Thyroid gland (tissue), 4 donors: Measurements from ENCODE around the gene PYGM.

ENCODE experiments used
- POLR2A ChIP-seq, 2 donors: fragments of 450-650 bp; IDR thresholded peaks; one replicate each; pipeline ENCODE4 v1.6.1; 2017; ENCODE audit warnings: antibody characterized with exemption in 2 of 2, mild to moderate bottlenecking in 2 of 2, moderate library complexity in 1 of 2
- TF ChIP-seq, protein P1 (sequence below), 6 experiments: fragments of 200-600 bp in 3 of 6; fragments of 450-650 bp in 3 of 6; sonication (generic) in 3 of 6; IDR thresholded peaks; one replicate each; pipeline ENCODE4 v1.5.1; 2016 to 2019; ENCODE audit warnings: antibody characterized with exemption in 6 of 6, mild to moderate bottlenecking in 2 of 6, inconsistent platforms in 1 of 6, moderate library complexity in 1 of 6

GRCh38 chr11:64726867-64727530 lies 32.8 kb downstream of the PYGM start:
- TF ChIP-seq, protein P1, sequence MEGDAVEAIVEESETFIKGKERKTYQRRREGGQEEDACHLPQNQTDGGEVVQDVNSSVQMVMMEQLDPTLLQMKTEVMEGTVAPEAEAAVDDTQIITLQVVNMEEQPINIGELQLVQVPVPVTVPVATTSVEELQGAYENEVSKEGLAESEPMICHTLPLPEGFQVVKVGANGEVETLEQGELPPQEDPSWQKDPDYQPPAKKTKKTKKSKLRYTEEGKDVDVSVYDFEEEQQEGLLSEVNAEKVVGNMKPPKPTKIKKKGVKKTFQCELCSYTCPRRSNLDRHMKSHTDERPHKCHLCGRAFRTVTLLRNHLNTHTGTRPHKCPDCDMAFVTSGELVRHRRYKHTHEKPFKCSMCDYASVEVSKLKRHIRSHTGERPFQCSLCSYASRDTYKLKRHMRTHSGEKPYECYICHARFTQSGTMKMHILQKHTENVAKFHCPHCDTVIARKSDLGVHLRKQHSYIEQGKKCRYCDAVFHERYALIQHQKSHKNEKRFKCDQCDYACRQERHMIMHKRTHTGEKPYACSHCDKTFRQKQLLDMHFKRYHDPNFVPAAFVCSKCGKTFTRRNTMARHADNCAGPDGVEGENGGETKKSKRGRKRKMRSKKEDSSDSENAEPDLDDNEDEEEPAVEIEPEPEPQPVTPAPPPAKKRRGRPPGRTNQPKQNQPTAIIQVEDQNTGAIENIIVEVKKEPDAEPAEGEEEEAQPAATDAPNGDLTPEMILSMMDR (IDR thresholded peaks at IDR 0.05): no peak
- no peak for TF ChIP-seq POLR2A (IDR thresholded peaks at IDR 0.05)
